Measurements from ENCODE around the gene MEI1.

DNA sequence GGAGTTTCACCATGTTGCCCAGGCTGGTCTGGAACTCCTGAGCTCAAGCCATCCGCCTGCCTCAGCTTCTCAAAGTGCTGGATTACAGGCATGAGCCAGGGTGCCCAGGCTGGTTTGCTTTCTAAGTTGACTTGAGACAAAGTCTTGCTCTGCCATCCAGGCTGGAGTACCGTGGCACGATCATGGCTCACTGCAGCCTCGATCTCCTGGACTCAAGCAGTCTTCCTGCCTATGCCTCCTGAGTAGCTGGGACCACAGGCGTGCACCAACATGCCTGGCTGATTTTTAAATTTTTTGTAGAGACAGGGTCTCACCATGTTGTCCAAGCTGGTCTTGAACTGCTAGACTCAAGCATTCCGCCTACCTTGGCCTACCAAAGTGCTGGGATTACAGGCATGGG is 41.6 kb upstream of the MEI1 start:
- TF ChIP-seq, protein P1, sequence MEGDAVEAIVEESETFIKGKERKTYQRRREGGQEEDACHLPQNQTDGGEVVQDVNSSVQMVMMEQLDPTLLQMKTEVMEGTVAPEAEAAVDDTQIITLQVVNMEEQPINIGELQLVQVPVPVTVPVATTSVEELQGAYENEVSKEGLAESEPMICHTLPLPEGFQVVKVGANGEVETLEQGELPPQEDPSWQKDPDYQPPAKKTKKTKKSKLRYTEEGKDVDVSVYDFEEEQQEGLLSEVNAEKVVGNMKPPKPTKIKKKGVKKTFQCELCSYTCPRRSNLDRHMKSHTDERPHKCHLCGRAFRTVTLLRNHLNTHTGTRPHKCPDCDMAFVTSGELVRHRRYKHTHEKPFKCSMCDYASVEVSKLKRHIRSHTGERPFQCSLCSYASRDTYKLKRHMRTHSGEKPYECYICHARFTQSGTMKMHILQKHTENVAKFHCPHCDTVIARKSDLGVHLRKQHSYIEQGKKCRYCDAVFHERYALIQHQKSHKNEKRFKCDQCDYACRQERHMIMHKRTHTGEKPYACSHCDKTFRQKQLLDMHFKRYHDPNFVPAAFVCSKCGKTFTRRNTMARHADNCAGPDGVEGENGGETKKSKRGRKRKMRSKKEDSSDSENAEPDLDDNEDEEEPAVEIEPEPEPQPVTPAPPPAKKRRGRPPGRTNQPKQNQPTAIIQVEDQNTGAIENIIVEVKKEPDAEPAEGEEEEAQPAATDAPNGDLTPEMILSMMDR (IDR thresholded peaks at IDR 0.05): no peak
- TF ChIP-seq POLR2A (IDR thresholded peaks at IDR 0.05): no peak
- TF ChIP-seq EP300 (IDR thresholded peaks at IDR 0.05): no peak

Data from stomach (tissue), 4 donors.